ENCODE data around the gene ANKRD34B. TPM values are rescaled to one million over a fixed set of nuclear protein-coding genes. Genes with fewer than 3 reads are reported as not detected.

Gene ANKRD34B
- total and polyA plus RNA-seq, 2 of the 13 experiments (the other 11 are each of a cell fraction or from before 2014, with no cell fraction given) = 0.01 to 0.04 TPM

DNA sequence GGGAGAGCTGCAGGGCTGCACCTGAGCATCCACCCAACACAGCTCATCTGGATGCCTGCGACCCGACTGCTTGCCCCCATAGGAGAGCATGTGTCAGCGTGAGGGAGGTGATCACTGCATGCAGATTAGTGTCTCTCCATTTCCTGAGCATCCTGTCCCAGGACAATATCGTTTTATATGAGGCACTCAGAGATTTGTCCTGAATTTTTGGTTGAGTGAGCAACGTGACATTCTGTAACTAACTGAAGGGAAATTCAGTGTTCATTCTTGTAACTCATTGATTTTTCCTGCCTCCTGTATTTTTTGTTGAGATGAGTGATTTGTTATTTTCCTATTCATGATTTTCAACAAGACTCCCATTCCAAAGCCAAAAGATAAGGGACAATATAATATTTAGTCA lies 20.7 kb upstream of the ANKRD34B start:
- in situ Hi-C loops (cut with HindIII; ENCODE audit: extremely low pct_ligation_motif_present, low pct_unique_long_range_greater_than_20kb) = no loop called here
- POLR2A ChIA-PET = no interaction called here
- FAIRE-seq = no peak

More for the DNA sequence above, 20.7 kb upstream of the ANKRD34B start:
- no peaks in the 10 kb centered on the region for H4K20me1 ChIP-seq (ENCODE audit: insufficient read depth, low read length)
- no peak overlapping the region for H3K9ac ChIP-seq (ENCODE audit: insufficient read depth, low read depth, low read length)
- no TSS peak for BruUV-seq (replicated peaks)
- TF ChIP-seq TCF7L2 (IDR thresholded peaks at IDR 0.05; ENCODE audit: low read depth, low read length) = no peak
- no peak for TF ChIP-seq CCDC6 (CRISPR knock-in tag; IDR thresholded peaks at IDR 0.05)
- TF ChIP-seq, protein P1, sequence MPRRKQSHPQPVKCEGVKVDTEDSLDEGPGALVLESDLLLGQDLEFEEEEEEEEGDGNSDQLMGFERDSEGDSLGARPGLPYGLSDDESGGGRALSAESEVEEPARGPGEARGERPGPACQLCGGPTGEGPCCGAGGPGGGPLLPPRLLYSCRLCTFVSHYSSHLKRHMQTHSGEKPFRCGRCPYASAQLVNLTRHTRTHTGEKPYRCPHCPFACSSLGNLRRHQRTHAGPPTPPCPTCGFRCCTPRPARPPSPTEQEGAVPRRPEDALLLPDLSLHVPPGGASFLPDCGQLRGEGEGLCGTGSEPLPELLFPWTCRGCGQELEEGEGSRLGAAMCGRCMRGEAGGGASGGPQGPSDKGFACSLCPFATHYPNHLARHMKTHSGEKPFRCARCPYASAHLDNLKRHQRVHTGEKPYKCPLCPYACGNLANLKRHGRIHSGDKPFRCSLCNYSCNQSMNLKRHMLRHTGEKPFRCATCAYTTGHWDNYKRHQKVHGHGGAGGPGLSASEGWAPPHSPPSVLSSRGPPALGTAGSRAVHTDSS (CRISPR knock-in tag; conservative IDR thresholded peaks at IDR 0.05) = no peak
- no peak for TF ChIP-seq PHB2 (IDR thresholded peaks at IDR 0.05; ENCODE audit: partially characterized antibody)
- no peak for TF ChIP-seq ZKSCAN5 (CRISPR knock-in tag; IDR thresholded peaks at IDR 0.05)
- no peak for TF ChIP-seq TBP (CRISPR knock-in tag; IDR thresholded peaks at IDR 0.05)
- TF ChIP-seq SOX6 (IDR thresholded peaks at IDR 0.05) = no peak
- TF ChIP-seq SOX6 (CRISPR knock-in tag; IDR thresholded peaks at IDR 0.05) = no peak
- TF ChIP-seq ZBTB44 (CRISPR knock-in tag; IDR thresholded peaks at IDR 0.05) = no peak
- no peak for TF ChIP-seq ZNF772 (CRISPR knock-in tag; IDR thresholded peaks at IDR 0.05)
- TF ChIP-seq RAD51 (IDR thresholded peaks at IDR 0.05; ENCODE audit: borderline replicate concordance) = no peak
- TF ChIP-seq ZFP37 (CRISPR knock-in tag; IDR thresholded peaks at IDR 0.05; ENCODE audit: borderline replicate concordance) = no peak
- no peak for TF ChIP-seq ZNF138 (CRISPR knock-in tag; IDR thresholded peaks at IDR 0.05; ENCODE audit: low read depth)
- TF ChIP-seq ZC3H13 (CRISPR knock-in tag; IDR thresholded peaks at IDR 0.05) = no peak
- no peak for TF ChIP-seq BCLAF1 (IDR thresholded peaks at IDR 0.05)
- no peak overlapping the region for H3K27ac ChIP-seq (ENCODE audit: extremely low read length, insufficient read depth, low read length)
- CTCF ChIA-PET (ENCODE audit: low intra/inter-chr PET ratio, low total read pairs) = no interaction called here
- H3K4me2 ChIP-seq (ENCODE audit: low read depth, low read length) = no peak overlapping the region
- no peaks in the 10 kb centered on the region for H3K79me2 ChIP-seq (ENCODE audit: insufficient read depth, low read length)
- no peak overlapping the region for H3K4me3 ChIP-seq (replicated peaks in 1 of 3; ENCODE audit: insufficient read depth in 1 of 3, low read depth in 2 of 3, low read length in 3 of 3)
- WGBS (ENCODE audit: low lambda C conversion rate) = 45% methylated on average over 4 of the region's 5 CpGs
- ATAC-seq (no peak), DNase-seq (ENCODE audit: low spot score) (no peak)
- H3K9me3 ChIP-seq (ENCODE audit: low read length) = no peaks in the 10 kb centered on the region
- intact Hi-C loops (cut with micrococcal nuclease; ENCODE audit: unreplicated experiment) = loop anchor here (10.0 kb wide), 1 partner anchor 64 kb away; the partner anchor contains the start of genes DHFR and MSH3
- no peak overlapping the region for H2AFZ ChIP-seq (ENCODE audit: low read length)
- no peaks in the 10 kb centered on the region; a peak in 2 of 5 replicates for H3K27me3 ChIP-seq (ENCODE audit: control insufficient read depth in 1 of 2, insufficient read depth in 2 of 2, low read length in 2 of 2)
- H3K36me3 ChIP-seq (replicated peaks in 1 of 2; ENCODE audit: control insufficient read depth in 1 of 2, insufficient read depth in 2 of 2, low read length in 2 of 2) = no peaks in the 10 kb centered on the region
- H3K4me1 ChIP-seq (ENCODE audit: insufficient read depth, low read length) = peaks cover 54% of the 10 kb centered on the region
